ENCODE results near the gene SYT4.

Gene SYT4

DNA sequence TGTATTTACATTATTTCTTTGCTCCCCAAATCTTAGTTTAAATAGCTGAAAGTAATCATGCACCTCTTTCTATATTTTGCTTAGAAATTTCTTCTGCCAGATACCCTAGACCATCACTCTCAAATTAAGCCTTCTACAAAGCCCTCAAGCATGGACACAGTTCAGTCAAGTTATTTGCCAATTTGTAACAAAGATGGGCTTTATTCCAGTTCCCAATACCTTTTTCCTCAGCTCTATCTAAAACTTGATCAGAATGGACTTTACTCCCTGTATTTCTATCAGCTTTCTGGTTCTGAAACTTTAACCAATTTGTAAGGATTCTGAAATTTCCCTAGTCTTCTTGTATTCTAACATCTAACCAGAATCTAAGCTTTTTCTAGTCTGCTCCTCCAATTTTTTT lies 56.6 kb downstream of the SYT4 start:
- no peaks in the 10 kb centered on the region for H3K9me3 ChIP-seq (ENCODE audit: control insufficient read depth, insufficient read depth, low read length)
- no peaks in the 10 kb centered on the region for H3K36me3 ChIP-seq (ENCODE audit: control insufficient read depth, insufficient read depth, low read length)
- H3K27me3 ChIP-seq (ENCODE audit: control insufficient read depth, insufficient read depth, low read length), result no peaks in the 10 kb centered on the region
- no peaks in the 10 kb centered on the region for H3K4me1 ChIP-seq (ENCODE audit: control insufficient read depth, insufficient read depth, low read length)
- no peak overlapping the region for H3K9ac ChIP-seq (ENCODE audit: low read depth, low read length)
- H3K4me3 ChIP-seq (ENCODE audit: low read depth, low read length), result no peak overlapping the region
- no peak overlapping the region for H3K27ac ChIP-seq (ENCODE audit: low read depth, low read length)

All from HUES48 (cell line).